Measurements from ENCODE around the gene HOXA10.

HOXA10 gene

GRCh38 chr7:27156508-27156898 is 17.6 kb downstream of the HOXA10 start, which contains the start of gene HOXA7:
HOXA7 (minus strand) TSS chr7:27156675; CDS start chr7:27156545, 130 bp downstream.
- DNase-seq (ENCODE audit: low read depth) = no peak

DNA sequence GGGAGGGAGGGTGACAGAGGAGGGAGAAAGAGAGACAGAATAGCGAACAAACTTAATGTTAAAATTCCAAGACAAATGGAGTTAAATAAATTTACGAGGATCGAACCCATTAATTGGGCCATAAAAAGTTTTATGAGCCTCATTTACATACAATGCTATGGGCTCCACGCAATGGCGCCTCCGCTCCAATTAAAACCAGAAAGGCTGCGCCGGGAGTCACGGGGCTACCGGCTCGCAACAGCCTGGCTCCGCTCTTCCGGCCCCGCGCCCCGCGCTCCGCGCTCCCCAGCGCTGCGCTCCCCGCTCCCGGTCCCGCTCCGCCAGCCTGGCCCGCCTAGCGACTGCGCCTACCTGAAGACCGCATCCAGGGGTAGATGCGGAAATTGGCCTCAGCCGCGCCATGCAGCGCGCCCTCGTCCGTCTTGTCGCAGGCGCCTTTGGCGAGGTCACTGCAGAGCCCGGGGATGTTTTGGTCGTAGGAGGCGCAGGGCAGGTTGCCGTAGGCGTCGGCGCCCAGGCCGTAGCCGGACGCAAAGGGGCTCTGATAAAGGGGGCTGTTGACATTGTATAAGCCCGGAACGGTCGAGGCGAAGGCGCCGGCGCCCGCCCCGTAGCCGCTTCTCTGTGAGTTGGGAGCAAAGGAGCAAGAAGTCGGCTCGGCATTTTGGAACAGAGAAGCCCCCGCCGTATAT is 18.2 kb downstream of the HOXA10 start:
- peak; percentile 10 for DNase-seq (ENCODE audit: low read depth)

DNA sequence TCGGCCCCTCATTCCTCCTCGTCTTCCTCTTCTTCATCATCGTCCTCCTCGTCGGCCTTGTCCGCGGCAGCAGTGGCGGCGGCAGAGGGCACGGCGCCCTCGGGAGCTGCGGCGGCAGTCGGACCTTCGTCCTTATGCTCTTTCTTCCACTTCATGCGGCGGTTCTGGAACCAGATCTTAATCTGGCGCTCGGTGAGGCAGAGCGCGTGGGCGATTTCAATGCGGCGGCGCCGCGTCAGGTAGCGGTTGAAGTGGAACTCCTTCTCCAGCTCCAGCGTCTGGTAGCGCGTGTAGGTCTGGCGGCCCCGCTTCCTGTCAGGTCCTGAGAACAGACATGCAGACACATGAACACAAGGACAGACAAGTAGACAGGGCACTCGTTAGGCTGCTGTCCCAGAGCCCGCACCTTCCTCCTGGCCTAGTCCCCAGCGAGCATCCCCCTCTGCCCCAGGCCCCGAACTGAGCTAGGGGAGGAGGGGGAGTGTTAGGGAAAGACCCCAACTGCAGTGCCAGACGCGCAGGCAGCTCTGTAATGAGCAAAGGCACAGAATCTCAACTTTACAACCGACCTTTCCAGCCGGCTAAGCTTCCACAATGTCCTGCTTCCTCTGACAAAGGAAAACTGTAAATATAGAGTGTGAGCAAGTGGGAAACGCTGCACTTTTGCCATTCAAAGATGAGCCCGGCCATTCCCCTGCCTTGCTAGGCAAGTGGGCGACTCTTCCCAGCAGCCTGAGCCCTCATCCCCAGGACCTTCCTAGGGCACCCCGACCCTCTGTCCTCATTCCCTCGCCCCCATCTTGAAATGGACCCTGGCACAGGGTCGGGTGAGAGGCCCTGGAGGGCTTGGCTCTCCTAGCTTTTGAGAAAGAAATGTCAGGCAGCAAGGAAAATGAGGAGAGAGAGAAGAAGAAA is 19.0 kb downstream of the HOXA10 start:
- DNase-seq (ENCODE audit: low read depth) = no peak

DNA sequence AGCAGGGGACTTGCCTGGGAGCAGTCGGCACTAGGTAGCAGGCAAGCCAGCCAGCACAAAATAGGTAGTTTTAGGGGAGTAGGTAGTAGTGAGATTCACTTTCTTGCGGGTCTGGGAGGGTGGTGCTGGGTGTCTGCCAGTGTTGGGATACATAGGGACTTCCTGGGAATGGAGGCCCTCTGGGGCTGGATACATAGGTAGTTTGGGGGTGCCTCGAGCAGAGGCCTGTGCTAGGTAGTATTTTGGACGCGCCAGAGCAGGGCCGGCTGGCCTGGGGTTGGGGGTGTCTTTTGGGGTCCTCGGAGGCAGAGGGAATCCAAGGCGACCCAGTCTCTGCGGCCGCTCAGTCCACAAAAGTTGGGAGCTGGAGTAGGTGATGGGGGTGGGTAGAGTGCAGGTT is 19.8 kb downstream of the HOXA10 start:
- no peak for DNase-seq (ENCODE audit: low read depth)

DNA sequence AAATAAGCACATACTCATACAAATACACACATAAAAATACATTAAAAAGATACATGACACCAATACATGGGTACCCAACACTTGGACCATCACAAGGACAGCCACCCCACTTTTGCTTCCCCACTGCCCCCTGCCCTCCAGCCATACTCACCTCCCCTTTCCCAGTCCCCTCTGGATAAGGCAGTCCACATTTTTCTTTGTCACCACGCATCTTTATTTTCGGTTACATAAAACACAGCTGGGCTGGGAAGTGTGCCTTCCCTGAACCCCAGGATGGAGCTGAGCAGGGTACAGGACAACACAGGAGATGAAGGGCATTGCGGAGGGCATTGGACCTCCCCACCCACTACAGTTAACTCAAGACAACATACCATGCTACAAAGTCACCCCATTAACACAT is 20.6 kb downstream of the HOXA10 start:
- DNase-seq (ENCODE audit: low read depth) = no peak

DNA sequence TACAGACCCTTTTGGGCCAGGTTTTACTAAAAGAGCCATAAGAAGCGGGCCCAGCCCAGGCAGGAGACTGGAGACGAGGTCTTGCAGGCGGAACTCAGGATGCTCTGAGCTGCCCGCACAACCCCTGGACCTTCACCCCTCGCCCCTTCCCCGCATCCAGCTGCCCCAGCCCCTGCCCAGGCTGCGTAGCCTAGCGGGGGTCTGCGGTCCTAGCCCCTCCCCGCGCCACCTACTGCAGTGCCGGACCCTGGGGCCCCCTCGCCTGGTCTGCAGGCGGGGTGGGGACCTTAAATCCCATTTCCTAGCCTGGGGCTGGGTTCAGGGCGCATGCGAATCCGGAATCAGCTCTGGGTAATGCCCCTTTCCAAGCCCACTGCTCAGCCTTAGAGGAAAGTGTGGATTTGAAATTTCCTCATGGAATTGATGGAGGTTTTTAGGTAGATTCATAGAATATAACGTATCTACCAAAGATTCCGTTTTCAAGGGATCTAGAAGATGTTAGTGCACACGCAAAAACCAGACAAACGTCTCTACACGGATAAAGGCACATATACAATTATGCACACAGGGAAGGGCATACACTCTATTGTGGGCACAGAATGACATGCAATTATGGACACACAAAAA is 21.2 kb downstream of the HOXA10 start:
- no peak for DNase-seq (ENCODE audit: low read depth)

DNA sequence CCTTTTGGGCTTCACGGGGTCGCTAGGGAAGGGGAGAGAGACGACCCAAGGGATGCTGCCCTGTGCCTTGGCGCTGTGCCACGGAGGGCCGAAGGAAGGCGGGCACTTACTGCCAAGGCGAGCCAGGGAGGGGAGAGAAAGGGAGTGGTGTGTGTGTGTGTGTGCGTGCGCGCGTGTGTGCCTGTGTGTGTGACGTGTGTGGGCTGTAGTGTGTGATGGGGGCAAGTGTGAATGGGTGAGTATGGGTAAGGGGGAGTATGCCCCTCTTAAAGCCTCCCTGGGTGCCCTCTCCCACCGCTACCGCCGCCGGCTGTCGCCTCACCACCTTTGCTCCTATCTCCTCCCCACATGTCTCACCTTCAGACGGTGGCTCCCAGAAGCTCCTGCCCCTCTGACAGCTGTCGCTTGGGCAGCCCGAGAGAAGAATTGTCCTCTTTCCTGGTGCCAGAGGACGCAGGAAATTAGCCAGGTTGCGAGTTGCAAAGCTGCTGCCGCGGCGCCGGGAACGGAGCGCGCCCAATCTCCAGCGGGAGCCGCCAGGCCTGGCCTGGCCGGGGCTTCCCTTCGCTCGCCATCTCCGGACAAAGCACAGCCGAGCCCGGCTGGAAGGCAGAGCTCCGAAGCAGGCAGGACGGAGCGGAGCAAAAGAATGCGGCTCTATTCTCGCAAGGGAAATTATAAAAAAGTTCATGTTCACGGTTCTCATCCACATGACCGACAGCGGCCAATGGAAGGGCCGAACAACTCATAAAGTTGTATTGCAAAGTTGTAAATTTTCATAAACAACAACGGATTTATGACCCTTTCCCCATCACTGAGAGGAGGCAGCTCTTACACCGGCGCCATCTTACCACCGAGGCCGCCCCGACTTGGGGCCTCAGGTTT is 21.9 kb downstream of the HOXA10 start, which contains the start of gene HOXA3:
TSS of gene HOXA3 (minus strand) at position 653 of the 885 bp plus-strand sequence. CDS start 41,943 bp downstream, outside the sequence.
- no peak for DNase-seq (ENCODE audit: low read depth)

GRCh38 chr7:27151341-27151930 is 22.7 kb downstream of the HOXA10 start:
- DNase-seq (ENCODE audit: low read depth) = no peak

DNA sequence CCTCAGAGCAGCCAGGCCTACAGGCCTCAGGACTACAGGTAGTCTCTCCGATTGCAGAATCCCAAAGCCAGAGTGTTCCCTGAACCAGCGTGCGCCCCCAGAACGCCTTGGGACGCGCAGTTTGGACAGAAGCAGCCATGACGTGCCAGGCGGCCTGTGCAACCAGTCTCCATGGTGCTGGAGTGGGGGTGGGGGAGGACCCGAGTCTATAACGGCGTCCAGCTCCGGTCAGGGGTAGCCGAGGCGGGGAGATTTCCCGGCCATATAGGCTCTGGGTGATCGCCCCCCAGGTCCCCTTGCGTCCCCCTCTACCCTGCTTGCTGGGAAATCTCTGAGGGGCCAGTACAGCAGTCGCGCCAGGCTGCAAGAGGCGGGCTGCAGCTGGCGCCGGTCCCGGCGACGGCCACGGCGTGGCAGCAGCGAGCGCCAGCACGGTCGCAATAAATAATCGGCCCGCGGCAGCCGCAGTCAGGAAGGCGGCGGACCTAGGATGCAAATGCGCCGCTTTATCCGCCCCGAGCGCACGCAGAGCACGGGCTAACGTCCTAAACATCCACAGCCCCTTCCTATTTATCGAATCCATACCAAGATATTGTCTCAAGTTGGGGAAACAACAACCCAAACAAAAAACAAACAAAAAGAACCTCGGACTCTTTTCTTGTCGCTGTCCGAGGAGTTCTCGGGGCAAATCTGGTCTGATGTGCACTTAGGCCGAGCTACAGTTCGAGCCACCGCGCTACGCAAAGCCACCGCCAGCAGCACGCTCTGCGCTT is 23.4 kb downstream of the HOXA10 start:
- DNase-seq (ENCODE audit: low read depth) = no peak

- no peak for DNase-seq (ENCODE audit: low read depth)
These were observed 24.1 kb downstream of the HOXA10 start for GRCh38 chr7:27149842-27150567.

GRCh38 chr7:27148756-27149641 is 25.1 kb downstream of the HOXA10 start:
- no peak for DNase-seq (ENCODE audit: low read depth)

DNA sequence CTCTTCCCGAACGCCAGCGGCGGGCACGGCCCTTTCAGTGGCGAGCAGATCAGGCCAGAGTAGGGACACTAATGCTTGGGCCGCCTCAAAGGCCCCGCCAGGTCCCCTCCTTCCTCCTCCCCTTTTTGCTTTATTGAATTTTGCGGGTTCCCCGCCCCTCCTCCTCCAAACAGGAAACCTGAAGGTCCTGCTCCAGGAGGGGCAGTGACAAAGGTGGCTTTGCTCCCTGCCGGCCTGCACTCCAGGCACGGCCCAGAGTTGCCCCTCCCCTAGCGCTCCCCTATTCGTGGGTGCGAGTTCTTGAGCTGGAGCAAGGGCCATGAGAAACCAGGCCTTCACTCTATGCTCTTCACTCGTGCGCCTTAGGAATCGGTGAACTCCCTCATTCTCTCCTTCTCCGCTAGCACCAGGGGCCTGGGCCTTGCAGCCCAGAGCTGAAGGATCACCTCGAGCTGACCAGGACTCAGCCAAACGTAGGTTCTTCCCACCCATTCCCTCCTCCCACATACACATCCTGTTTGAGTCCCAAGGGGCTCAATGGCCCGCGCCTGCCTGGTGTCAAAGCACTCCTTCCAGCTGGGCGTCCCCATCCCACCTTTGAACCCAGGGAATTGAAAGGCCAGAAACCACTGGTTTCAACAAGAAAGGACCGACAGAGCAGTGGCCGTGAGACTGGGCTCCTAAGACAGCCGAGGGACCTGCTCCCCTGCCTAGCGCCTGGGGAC is 25.9 kb downstream of the HOXA10 start:
- no peak for DNase-seq (ENCODE audit: low read depth)

GRCh38 chr7:27147199-27148030 is 26.7 kb downstream of the HOXA10 start, which contains the start of gene HOXA6:
HOXA6 (minus strand) TSS chr7:27147774; CDS start chr7:27147749, 25 bp downstream.
- DNase-seq (ENCODE audit: low read depth) = no peak

GRCh38 chr7:27146491-27147198 is 27.5 kb downstream of the HOXA10 start:
- DNase-seq (ENCODE audit: low read depth) = no peak

GRCh38 chr7:27145914-27146412 is 28.2 kb downstream of the HOXA10 start:
- DNase-seq (ENCODE audit: low read depth) = no peak

All from GM04503 (cell line).